ENCODE data around the gene LCN15. TPM values are rescaled to one million over a fixed set of nuclear protein-coding genes. Genes with fewer than 3 reads are reported as not detected.
"Not testable (repeated sequence)": the region's sequence is repeated elsewhere in the genome, so short reads cannot be mapped to it uniquely, and the experiment has no call there.

The LCN15 gene
- polyA plus RNA-seq, 3 donors from 2014 or later: not detected

GRCh38 chr9:136720251-136720897, 43.9 kb downstream of the LCN15 start:
- peaks cover 5 to 8% of the 10 kb centered on the region in 2 donors for H3K4me1 Mint-ChIP-seq
- no peak overlapping the region for H3K4me3 Mint-ChIP-seq
- H3K27ac Mint-ChIP-seq: no peak overlapping the region
- no peaks in the 10 kb centered on the region for H3K9me3 Mint-ChIP-seq
- H3K36me3 Mint-ChIP-seq: peaks cover 3 to 11% (median 6%) of the 10 kb centered on the region in 3 donors
- H3K27me3 Mint-ChIP-seq (ENCODE audit: low read depth in 3 of 3): peaks cover 1 to 5% (median 4%) of the 10 kb centered on the region in 3 donors
- DNase-seq: no peak

- Mint-ChIP-seq H3K27me3 (ENCODE audit: low read depth in 3 of 3) (peaks cover 0 to 7% (median 4%) of the 10 kb centered on the region in 3 donors), H3K9me3 (no peaks in the 10 kb centered on the region), H3K4me3 (no peak overlapping the region), H3K4me1 (peaks cover under 1 to 6% of the 10 kb centered on the region in 2 donors), H3K27ac (no peak overlapping the region), H3K36me3 (peaks cover 1 to 8% (median 5%) of the 10 kb centered on the region in 3 donors)
- DNase-seq: peak in 1 of 3 donors; percentile 27
Observed at GRCh38 chr9:136719195-136719880, 45.0 kb downstream of the LCN15 start.

- no peak overlapping the region for H3K4me3 Mint-ChIP-seq
- no peak overlapping the region for H3K27ac Mint-ChIP-seq
- H3K4me1 Mint-ChIP-seq: peaks cover 0 to 2% of the 10 kb centered on the region in 2 donors
- H3K36me3 Mint-ChIP-seq: peaks cover 0 to 3% (median under 1%) of the 10 kb centered on the region in 3 donors
- no peaks in the 10 kb centered on the region for H3K9me3 Mint-ChIP-seq
- no peak for DNase-seq
- peaks cover 0 to 4% (median 4%) of the 10 kb centered on the region in 3 donors for H3K27me3 Mint-ChIP-seq (ENCODE audit: low read depth in 3 of 3)
Observed at GRCh38 chr9:136718345-136719194, 45.7 kb downstream of the LCN15 start.

- no peak overlapping the region for H3K4me3 Mint-ChIP-seq
- peaks cover 0 to 4% (median 4%) of the 10 kb centered on the region in 3 donors for H3K27me3 Mint-ChIP-seq (ENCODE audit: low read depth in 3 of 3)
- DNase-seq: no peak
- no peak overlapping the region for H3K27ac Mint-ChIP-seq
- H3K9me3 Mint-ChIP-seq: no peaks in the 10 kb centered on the region
- H3K4me1 Mint-ChIP-seq: peaks cover 0 to 2% of the 10 kb centered on the region in 2 donors
- peaks cover 0 to 3% (median 0%) of the 10 kb centered on the region in 3 donors for H3K36me3 Mint-ChIP-seq
Observed at GRCh38 chr9:136717399-136717798, 46.9 kb downstream of the LCN15 start.

- peaks cover 3 to 6% of the 10 kb centered on the region in 2 donors for H3K4me1 Mint-ChIP-seq
- H3K27ac Mint-ChIP-seq: no peak overlapping the region
- no peaks in the 10 kb centered on the region for H3K36me3 Mint-ChIP-seq
- no peaks in the 10 kb centered on the region for H3K9me3 Mint-ChIP-seq
- no peak overlapping the region for H3K4me3 Mint-ChIP-seq
- H3K27me3 Mint-ChIP-seq (ENCODE audit: low read depth in 3 of 3): peaks cover 4 to 12% (median 7%) of the 10 kb centered on the region in 3 donors
- no peak for DNase-seq
Observed at GRCh38 chr9:136714893-136715274, 49.4 kb downstream of the LCN15 start.

GRCh38 chr9:136714096-136714892, 50.0 kb downstream of the LCN15 start:
- Mint-ChIP-seq H3K27ac (no peak overlapping the region), H3K4me3 (no peak overlapping the region), H3K27me3 (ENCODE audit: low read depth in 3 of 3) (peaks cover 4 to 12% (median 7%) of the 10 kb centered on the region in 3 donors), H3K36me3 (no peaks in the 10 kb centered on the region), H3K4me1 (peaks cover 3 to 6% of the 10 kb centered on the region in 2 donors), H3K9me3 (no peaks in the 10 kb centered on the region)
- DNase-seq: no peak

GRCh38 chr9:136713550-136713949, 50.8 kb downstream of the LCN15 start:
- no peak overlapping the region for H3K27ac Mint-ChIP-seq
- H3K27me3 Mint-ChIP-seq (ENCODE audit: low read depth in 3 of 3): peaks cover 4 to 12% (median 7%) of the 10 kb centered on the region in 3 donors
- DNase-seq: no peak
- peaks cover 3 to 6% of the 10 kb centered on the region in 2 donors for H3K4me1 Mint-ChIP-seq
- H3K4me3 Mint-ChIP-seq: no peak overlapping the region
- H3K36me3 Mint-ChIP-seq: no peaks in the 10 kb centered on the region
- no peaks in the 10 kb centered on the region for H3K9me3 Mint-ChIP-seq

- Mint-ChIP-seq H3K4me3 (no peak overlapping the region), H3K9me3 (no peaks in the 10 kb centered on the region), H3K36me3 (no peaks in the 10 kb centered on the region), H3K4me1 (peaks cover 3 to 6% of the 10 kb centered on the region in 2 donors), H3K27me3 (ENCODE audit: low read depth in 3 of 3) (peaks cover 9 to 12% (median 10%) of the 10 kb centered on the region in 3 donors), H3K27ac (no peak overlapping the region)
- no peak for DNase-seq
Observed at GRCh38 chr9:136712690-136713544, 51.4 kb downstream of the LCN15 start.

- no peak within 1 kb of the TSS for H3K27ac Mint-ChIP-seq
- DNase-seq: no peak
Observed at GRCh38 chr9:136711751-136712689, 52.3 kb downstream of the LCN15 start, which contains the start of gene DIPK1B. DIPK1B (plus strand) TSS chr9:136712572; CDS start chr9:136712666, 94 bp downstream.

GRCh38 chr9:136711219-136711648, 53.1 kb downstream of the LCN15 start:
- not testable (repeated sequence) for H3K9me3 Mint-ChIP-seq, H3K27ac Mint-ChIP-seq, DNase-seq, H3K4me1 Mint-ChIP-seq, H3K36me3 Mint-ChIP-seq
- H3K27me3 Mint-ChIP-seq (ENCODE audit: low read depth in 3 of 3): peaks cover 10 to 12% (median 10%) of the 10 kb centered on the region in 3 donors
- H3K4me3 Mint-ChIP-seq: peak overlapping the region; percentile 56 to 74 (median 66)

More at GRCh38 chr9:136711751-136712689, 52.3 kb downstream of the LCN15 start, which contains the start of gene DIPK1B:
- peaks cover 10 to 12% (median 10%) of the 10 kb centered on the region in 3 donors for H3K27me3 Mint-ChIP-seq (ENCODE audit: low read depth in 3 of 3)
- H3K36me3 Mint-ChIP-seq: no peaks in the 10 kb centered on the region
- H3K9me3 Mint-ChIP-seq: no peaks in the 10 kb centered on the region
- peak within 1 kb of the TSS; percentile 56 to 74 (median 66) for H3K4me3 Mint-ChIP-seq
- peaks cover 3 to 6% of the 10 kb centered on the region in 2 donors for H3K4me1 Mint-ChIP-seq

- peaks cover 8 to 10% (median 10%) of the 10 kb centered on the region in 3 donors for H3K27me3 Mint-ChIP-seq (ENCODE audit: low read depth in 3 of 3)
- no peak overlapping the region for H3K4me3 Mint-ChIP-seq
- H3K36me3 Mint-ChIP-seq: no peaks in the 10 kb centered on the region
- peaks cover 3 to 6% of the 10 kb centered on the region in 2 donors for H3K4me1 Mint-ChIP-seq
- H3K9me3 Mint-ChIP-seq: no peaks in the 10 kb centered on the region
- no peak overlapping the region for H3K27ac Mint-ChIP-seq
- DNase-seq: no peak
Observed at GRCh38 chr9:136710543-136710942, 53.8 kb downstream of the LCN15 start.
